Thyroid gland (tissue), 4 donors: Measurements from ENCODE around the gene DUSP8.

Experiments
- CTCF ChIP-seq, 6 experiments: fragments of 200-600 bp in 3 of 6; fragments of 450-650 bp in 3 of 6; sonication (generic) in 3 of 6; IDR thresholded peaks; one replicate each; pipeline ENCODE4 v1.5.1; 2016 to 2019; ENCODE audit warnings: antibody characterized with exemption in 6 of 6, mild to moderate bottlenecking in 2 of 6, inconsistent platforms in 1 of 6, moderate library complexity in 1 of 6
- POLR2A ChIP-seq, 2 donors: fragments of 450-650 bp; IDR thresholded peaks; one replicate each; pipeline ENCODE4 v1.6.1; 2017; ENCODE audit warnings: antibody characterized with exemption in 2 of 2, mild to moderate bottlenecking in 2 of 2, moderate library complexity in 1 of 2

DNA sequence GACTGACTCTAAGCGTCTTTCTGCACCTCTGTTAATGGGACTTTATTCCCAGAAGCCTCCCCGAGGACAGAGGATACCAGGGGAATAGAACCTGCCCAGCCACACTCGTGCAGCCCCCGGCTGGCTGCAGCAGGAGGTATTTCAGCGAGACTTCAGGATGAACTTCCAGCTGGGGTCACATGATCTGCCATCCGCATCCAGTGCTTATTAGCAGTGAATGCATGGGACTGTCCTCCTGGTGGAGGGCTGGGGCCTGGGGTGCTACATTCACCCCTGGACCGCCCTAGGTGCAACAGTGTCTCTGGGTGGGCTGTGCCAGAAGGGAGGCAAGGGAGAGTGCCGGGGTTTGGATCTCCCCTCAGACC lies 1.6 kb downstream of the DUSP8 start:
- TF ChIP-seq CTCF (IDR thresholded peaks at IDR 0.05) (no peak), POLR2A (IDR thresholded peaks at IDR 0.05) (no peak)
